ENCODE data around the gene FNDC7. TPM values are rescaled to one million over a fixed set of nuclear protein-coding genes. Genes with fewer than 3 reads are reported as not detected.

Gene FNDC7
- total and polyA plus RNA-seq, 8 donors, result not detected

GRCh38 chr1:108686614-108687313, 25.9 kb upstream of the FNDC7 start:
- no peak overlapping the region for H3K27ac ChIP-seq
- no peaks in the 10 kb centered on the region for H3K9me3 ChIP-seq
- H3K4me1 ChIP-seq, result peaks cover 7 to 9% (median 8%) of the 10 kb centered on the region in 4 donors
- H3K4me3 ChIP-seq, result no peak overlapping the region
- TF ChIP-seq EP300 (IDR thresholded peaks at IDR 0.05), result no peak
- WGBS, 5 donors, result 19 to 39% (median 31%) methylated on average over 2 of the region's 2 CpGs
- intact Hi-C loops (cut with DNase I; ENCODE audit: low total_unique reads), result no loop called here
- H3K27me3 ChIP-seq, result no peaks in the 10 kb centered on the region
- no peak for DNase-seq
- H3K36me3 ChIP-seq, result no peaks in the 10 kb centered on the region

GRCh38 chr1:108691128-108691941, 21.4 kb upstream of the FNDC7 start:
- H3K27ac ChIP-seq, result peak overlapping the region; percentile 98 to 100 (median 98)
- intact Hi-C loops (cut with DNase I; ENCODE audit: low total_unique reads), result no loop called here
- peak overlapping the region; percentile 71 to 92 (median 88) for H3K4me3 ChIP-seq

GRCh38 chr1:108691942-108692723, 20.6 kb upstream of the FNDC7 start, which contains the start of gene PRPF38B:
Gene PRPF38B, plus strand, starts transcription at chr1:108692310. Its CDS starts 282 bp downstream, at chr1:108692592.
- H3K27me3 ChIP-seq, result no peaks in the 10 kb centered on the region
- H3K4me1 ChIP-seq, result peaks cover 13 to 38% (median 26%) of the 10 kb centered on the region in 4 donors
- intact Hi-C loops (cut with DNase I; ENCODE audit: low total_unique reads), result no loop called here
- DNase-seq, result peak; percentile 96 to 98
- H3K4me3 ChIP-seq, result peak within 1 kb of the TSS; percentile 71 to 92 (median 88)
- H3K27ac ChIP-seq, result peak within 1 kb of the TSS; percentile 98 to 100 (median 98)
- 0 to 1% (median 0%) methylated on average over 31 to 59 of the region's 59 CpGs for WGBS, 5 donors
- H3K36me3 ChIP-seq, result peaks cover 9 to 19% (median 19%) of the 10 kb centered on the region in 4 donors
- no peaks in the 10 kb centered on the region for H3K9me3 ChIP-seq
- TF ChIP-seq EP300 (IDR thresholded peaks at IDR 0.05), result no peak
- TF ChIP-seq CTCF (IDR thresholded peaks at IDR 0.05), result peak in 1 of 7 experiments; percentile 5
- TF ChIP-seq POLR2AphosphoS5 (IDR thresholded peaks at IDR 0.05), result peak; percentile 89 to 98 (median 97)
- peak in 2 of 4 donors; percentile 73 to 88 for TF ChIP-seq POLR2A (IDR thresholded peaks at IDR 0.05)

More at GRCh38 chr1:108691128-108691941, 21.4 kb upstream of the FNDC7 start:
- Histone ChIP-seq H3K27me3 (no peaks in the 10 kb centered on the region), H3K9me3 (no peaks in the 10 kb centered on the region), H3K36me3 (peaks cover under 1 to 11% (median 11%) of the 10 kb centered on the region in 4 donors), H3K4me1 (peaks cover 13 to 38% (median 26%) of the 10 kb centered on the region in 4 donors)
- DNase-seq, result no peak
- TF ChIP-seq CTCF (IDR thresholded peaks at IDR 0.05), result no peak
- TF ChIP-seq EP300 (IDR thresholded peaks at IDR 0.05), result no peak
- TF ChIP-seq POLR2A (IDR thresholded peaks at IDR 0.05), result no peak
- no peak for TF ChIP-seq POLR2AphosphoS5 (IDR thresholded peaks at IDR 0.05)
- 14 to 20% (median 19%) methylated on average over 12 of the region's 12 CpGs for WGBS, 5 donors

GRCh38 chr1:108692724-108693655, 19.7 kb upstream of the FNDC7 start:
- peak overlapping the region; percentile 98 to 100 (median 98) for H3K27ac ChIP-seq
- peaks cover 13 to 38% (median 26%) of the 10 kb centered on the region in 4 donors for H3K4me1 ChIP-seq
- peak; percentile 39 to 90 for DNase-seq
- TF ChIP-seq CTCF (IDR thresholded peaks at IDR 0.05) (no peak), POLR2A (IDR thresholded peaks at IDR 0.05) (no peak)
- intact Hi-C loops (cut with DNase I; ENCODE audit: low total_unique reads), result no loop called here
- peaks cover 15 to 28% (median 27%) of the 10 kb centered on the region in 4 donors for H3K36me3 ChIP-seq
- peak overlapping the region; percentile 71 to 92 (median 88) for H3K4me3 ChIP-seq
- no peaks in the 10 kb centered on the region for H3K27me3 ChIP-seq
- 0 to 1% (median 0%) methylated on average over 31 to 36 of the region's 36 CpGs for WGBS, 5 donors
- H3K9me3 ChIP-seq, result no peaks in the 10 kb centered on the region
